ENCODE results near the gene DLG4.
"Not testable (repeated sequence)": the region's sequence is repeated elsewhere in the genome, so short reads cannot be mapped to it uniquely, and the experiment has no call there.

GRCh38 chr17:7159571-7159970 lies 60.1 kb downstream of the DLG4 start:
- TF ChIP-seq POLR2A, CTCF (IDR thresholded peaks at IDR 0.05): not testable (repeated sequence)

All from body of pancreas (tissue), 4 donors.